Esophagus squamous epithelium (tissue), 5 donors: Measurements from ENCODE around the gene OTUB1. TPM values are rescaled to one million over a fixed set of nuclear protein-coding genes. Genes with fewer than 3 reads are reported as not detected.
A peak's percentile ranks its signal among the peaks of the same experiment; 100 is the strongest.

Experiments used
- DNase-seq: peaks from one replicate; lab custom pipeline; 2025; lab: John Stamatoyannopoulos, UW
- H3K27ac ChIP-seq, 4 donors: fragments of 200-600 bp; sonication (generic); one replicate each; pipeline ENCODE4 v1.5.1; 2016 to 2019; ENCODE audit warnings: mild to moderate bottlenecking in 1 of 4
- H3K27me3 ChIP-seq, 4 donors: fragments of 200-600 bp; sonication (generic); 1 replicate in 3 of 4; 2 replicates in 1 of 4; pipeline versions ENCODE4 v1.5.1 to v1.6.0; 2017 to 2021; ENCODE audit warnings: antibody characterized with exemption in 1 of 4
- H3K36me3 ChIP-seq, 3 donors: fragments of 200-600 bp; sonication (generic); one replicate each; pipeline ENCODE4 v1.5.1; 2016 to 2019
- H3K4me1 ChIP-seq, 3 donors: fragments of 200-600 bp; sonication (generic); one replicate each; pipeline ENCODE4 v1.5.1; 2017 to 2019
- H3K4me3 ChIP-seq, 4 donors: fragments of 200-600 bp; sonication (generic); 1 replicate in 3 of 4; 2 replicates in 1 of 4; pipeline ENCODE4 v1.5.1; 2016 to 2019; ENCODE audit warnings: mild to moderate bottlenecking in 2 of 4, moderate library complexity in 1 of 4
- H3K9me3 ChIP-seq, 3 donors: fragments of 200-600 bp; sonication (generic); one replicate each; pipeline ENCODE4 v1.5.1; 2016 to 2019
- POLR2A ChIP-seq, 4 donors: fragments of 450-650 bp; IDR thresholded peaks; one replicate each; pipeline ENCODE4 v1.6.1; 2017; ENCODE audit warnings: antibody characterized with exemption in 4 of 4, mild to moderate bottlenecking in 4 of 4, moderate library complexity in 3 of 4
- WGBS, 2 donors: methylation state at CpG; one replicate each; pipeline ENCODE4 v1.1.5; 2018; 5-methylcytosine and 5-hydroxymethylcytosine counted together
- intact Hi-C: fragments of 100-400 bp; cut with DNase I; formaldehyde crosslinking; loops from one replicate; pipeline ENCODE4 v1.15.0; 2022
- total RNA-seq, 4 donors: library from RNA; depleted of rRNA; stranded (reverse); fragments of >200 nt; gene quantifications; one replicate each; pipeline ENCODE4 v1.1.0, GENCODE V29; 2016
- TF ChIP-seq, protein P1 (sequence below), 6 experiments: fragments of 450-650 bp in 4 of 6; fragments of 200-600 bp in 2 of 6; sonication (generic) in 2 of 6; IDR thresholded peaks; one replicate each; pipeline ENCODE4 v1.5.1; 2016 to 2019; ENCODE audit warnings: antibody characterized with exemption in 6 of 6, mild to moderate bottlenecking in 4 of 6, moderate library complexity in 4 of 6
- donor health status: DM: yes; HTN: yes; CAD: no.

The OTUB1 gene
- total RNA-seq, 4 donors from 2014 or later = 82.0 to 97.3 (median 89.7) TPM

- Histone ChIP-seq H3K4me1 (peaks cover 0 to 32% (median 0%) of the 10 kb centered on the region in 3 donors), H3K27ac (no peak overlapping the region), H3K27me3 (peaks cover 0 to 9% (median 0%) of the 10 kb centered on the region in 4 donors), H3K36me3 (no peaks in the 10 kb centered on the region), H3K9me3 (no peaks in the 10 kb centered on the region), H3K4me3 (no peak overlapping the region)
- no peak for TF ChIP-seq POLR2A (IDR thresholded peaks at IDR 0.05)
- TF ChIP-seq, protein P1, sequence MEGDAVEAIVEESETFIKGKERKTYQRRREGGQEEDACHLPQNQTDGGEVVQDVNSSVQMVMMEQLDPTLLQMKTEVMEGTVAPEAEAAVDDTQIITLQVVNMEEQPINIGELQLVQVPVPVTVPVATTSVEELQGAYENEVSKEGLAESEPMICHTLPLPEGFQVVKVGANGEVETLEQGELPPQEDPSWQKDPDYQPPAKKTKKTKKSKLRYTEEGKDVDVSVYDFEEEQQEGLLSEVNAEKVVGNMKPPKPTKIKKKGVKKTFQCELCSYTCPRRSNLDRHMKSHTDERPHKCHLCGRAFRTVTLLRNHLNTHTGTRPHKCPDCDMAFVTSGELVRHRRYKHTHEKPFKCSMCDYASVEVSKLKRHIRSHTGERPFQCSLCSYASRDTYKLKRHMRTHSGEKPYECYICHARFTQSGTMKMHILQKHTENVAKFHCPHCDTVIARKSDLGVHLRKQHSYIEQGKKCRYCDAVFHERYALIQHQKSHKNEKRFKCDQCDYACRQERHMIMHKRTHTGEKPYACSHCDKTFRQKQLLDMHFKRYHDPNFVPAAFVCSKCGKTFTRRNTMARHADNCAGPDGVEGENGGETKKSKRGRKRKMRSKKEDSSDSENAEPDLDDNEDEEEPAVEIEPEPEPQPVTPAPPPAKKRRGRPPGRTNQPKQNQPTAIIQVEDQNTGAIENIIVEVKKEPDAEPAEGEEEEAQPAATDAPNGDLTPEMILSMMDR (IDR thresholded peaks at IDR 0.05) = no peak
- intact Hi-C loops = no loop called here
- DNase-seq = no peak
- WGBS, 2 donors = 68 to 74% methylated on average over 10 to 12 of the region's 14 CpGs
Observed at GRCh38 chr11:64022125-64022784, 36.0 kb downstream of the OTUB1 start.

DNA sequence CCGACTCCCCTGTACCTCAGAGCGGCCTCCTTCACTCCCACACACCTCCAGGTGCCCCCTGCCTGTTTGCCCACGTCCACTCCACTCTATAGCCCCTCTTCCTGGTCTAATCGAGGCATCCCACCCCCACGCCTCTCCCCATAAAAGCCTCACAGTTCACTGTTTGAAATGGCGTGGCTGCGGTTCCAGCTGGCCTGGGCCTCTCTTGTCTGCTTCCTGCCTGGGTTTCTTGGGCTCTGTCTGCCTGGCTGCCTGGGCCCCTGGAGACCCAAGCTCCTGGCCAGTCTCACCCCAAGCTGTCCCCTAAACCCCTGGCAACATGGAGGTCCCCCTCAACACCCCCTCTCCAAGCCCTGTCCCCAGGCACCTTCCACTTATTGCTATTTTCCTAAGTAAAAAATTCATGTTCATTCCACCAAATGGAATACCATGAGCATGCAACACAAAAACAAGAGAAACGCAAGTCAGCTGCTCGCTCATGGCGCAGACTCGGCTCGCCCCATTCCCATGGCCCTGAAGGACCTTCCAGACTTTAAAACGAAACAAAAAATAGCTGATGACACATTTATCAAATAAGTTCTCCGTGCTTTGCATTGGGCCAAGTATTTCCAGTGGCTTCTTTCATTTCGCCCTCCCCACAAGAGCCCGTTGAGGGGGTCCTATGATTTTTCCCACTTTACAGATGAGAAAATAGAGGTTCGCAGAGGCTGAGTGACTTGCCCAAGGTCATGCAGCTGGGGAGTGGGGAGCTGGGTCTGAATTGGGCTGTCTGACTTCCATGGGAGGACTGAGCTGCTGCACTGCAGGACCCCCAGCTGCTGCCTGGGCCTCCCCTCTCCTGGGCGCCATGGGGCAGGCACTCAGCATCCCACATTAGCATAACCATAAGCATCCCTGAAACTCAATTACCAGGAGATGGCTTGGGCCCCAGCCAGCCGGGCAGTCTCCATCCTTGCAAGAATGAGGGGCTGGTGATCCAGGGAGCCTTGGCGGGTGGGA, 37.8 kb downstream of the OTUB1 start:
- Histone ChIP-seq H3K9me3 (no peaks in the 10 kb centered on the region), H3K27me3 (peaks cover 0 to 22% (median 0%) of the 10 kb centered on the region in 4 donors), H3K36me3 (no peaks in the 10 kb centered on the region), H3K4me1 (peaks cover 5 to 27% (median 6%) of the 10 kb centered on the region in 3 donors), H3K27ac (peak overlapping the region in 1 of 4 donors; percentile 2), H3K4me3 (no peak overlapping the region)
- no peak for TF ChIP-seq POLR2A (IDR thresholded peaks at IDR 0.05)
- TF ChIP-seq, protein P1 (IDR thresholded peaks at IDR 0.05) = no peak
- no peak for DNase-seq
- intact Hi-C loops = no loop called here
- WGBS, 2 donors = 71 to 87% methylated on average over 17 of the region's 20 CpGs

GRCh38 chr11:64025205-64025604, 39.0 kb downstream of the OTUB1 start:
- no peak for TF ChIP-seq POLR2A (IDR thresholded peaks at IDR 0.05)
- Histone ChIP-seq H3K9me3 (no peaks in the 10 kb centered on the region), H3K4me1 (peaks cover 5 to 24% (median 6%) of the 10 kb centered on the region in 3 donors), H3K4me3 (no peak overlapping the region), H3K27ac (no peak overlapping the region), H3K36me3 (no peaks in the 10 kb centered on the region), H3K27me3 (peaks cover 0 to 31% (median 0%) of the 10 kb centered on the region in 4 donors)
- 60 to 79% methylated on average over 3 to 4 of the region's 4 CpGs for WGBS, 2 donors
- intact Hi-C loops = no loop called here
- DNase-seq = no peak

GRCh38 chr11:64026575-64027205, 40.5 kb downstream of the OTUB1 start:
- WGBS, 2 donors = 80 to 82% methylated on average over 7 of the region's 7 CpGs
- peaks cover 0 to 33% (median 0%) of the 10 kb centered on the region in 4 donors for H3K27me3 ChIP-seq
- no peaks in the 10 kb centered on the region for H3K9me3 ChIP-seq
- H3K4me3 ChIP-seq = no peak overlapping the region
- TF ChIP-seq, protein P1 (IDR thresholded peaks at IDR 0.05) = no peak
- no peak for TF ChIP-seq POLR2A (IDR thresholded peaks at IDR 0.05)
- peaks cover 5 to 17% (median 6%) of the 10 kb centered on the region in 3 donors for H3K4me1 ChIP-seq
- no peak overlapping the region for H3K27ac ChIP-seq
- DNase-seq = no peak
- no peaks in the 10 kb centered on the region for H3K36me3 ChIP-seq
- intact Hi-C loops = no loop called here

- TF ChIP-seq, protein P1 (IDR thresholded peaks at IDR 0.05) = no peak
- TF ChIP-seq POLR2A (IDR thresholded peaks at IDR 0.05) = no peak
- H3K9me3 ChIP-seq = no peaks in the 10 kb centered on the region
- H3K4me3 ChIP-seq = no peak overlapping the region
- peaks cover 0 to 44% (median 0%) of the 10 kb centered on the region in 4 donors for H3K27me3 ChIP-seq
- no peak overlapping the region for H3K27ac ChIP-seq
- intact Hi-C loops = no loop called here
- H3K36me3 ChIP-seq = no peaks in the 10 kb centered on the region
- DNase-seq = no peak
- peaks cover 5 to 12% (median 6%) of the 10 kb centered on the region in 3 donors for H3K4me1 ChIP-seq
- 15 to 56% methylated on average over 4 to 10 of the region's 20 CpGs for WGBS, 2 donors
Observed at GRCh38 chr11:64027651-64028397, 41.6 kb downstream of the OTUB1 start.
